ENCODE data around the gene DSC1. TPM values are rescaled to one million over a fixed set of nuclear protein-coding genes. Genes with fewer than 3 reads are reported as not detected.

The DSC1 gene
- total and polyA plus RNA-seq, 2 of the 13 experiments (the other 11 are each of a cell fraction or from before 2014, with no cell fraction given): not detected

- no peak for TF ChIP-seq GLI4 (CRISPR knock-in tag; IDR thresholded peaks at IDR 0.05; ENCODE audit: borderline replicate concordance)
- TF ChIP-seq ISL2 (CRISPR knock-in tag; IDR thresholded peaks at IDR 0.05): no peak
- peak; percentile 42; the same call in 1 of the 2 replicates for TF ChIP-seq KAT8 (CRISPR knock-in tag; IDR thresholded peaks at IDR 0.05)
- TF ChIP-seq ZHX2 (IDR thresholded peaks at IDR 0.05; ENCODE audit: low read depth): no peak
- TF ChIP-seq ZHX2 (CRISPR knock-in tag; IDR thresholded peaks at IDR 0.05; ENCODE audit: borderline replicate concordance): no peak
- no peak for TF ChIP-seq SIN3A (IDR thresholded peaks at IDR 0.05; ENCODE audit: borderline replicate concordance, low read depth, low read length)
- no peak for TF ChIP-seq NFKB2 (CRISPR knock-in tag; IDR thresholded peaks at IDR 0.05; ENCODE audit: borderline replicate concordance)
- no peak for TF ChIP-seq ZNF644 (CRISPR knock-in tag; IDR thresholded peaks at IDR 0.05; ENCODE audit: low read depth)
- no peak for TF ChIP-seq ZNF576 (CRISPR knock-in tag; IDR thresholded peaks at IDR 0.05)
- peak; percentile 43; the same call in 1 of the 2 replicates for TF ChIP-seq MTF2 (CRISPR knock-in tag; IDR thresholded peaks at IDR 0.05; ENCODE audit: borderline replicate concordance)
- 0 out of 2 replicates have a peak, but pooled peaks have one; percentile 38 for TF ChIP-seq ZNF501 (CRISPR knock-in tag; IDR thresholded peaks at IDR 0.05)
- 0 out of 2 replicates have a peak, but pooled peaks have one; percentile 8 for TF ChIP-seq CEBPB (IDR thresholded peaks at IDR 0.05; ENCODE audit: borderline replicate concordance, low read depth, low read length)
- TF ChIP-seq SNAPC2 (CRISPR knock-in tag; IDR thresholded peaks at IDR 0.05): 0 out of 2 replicates have a peak, but pooled peaks have one; percentile 29
- peak; percentile 21; the same call in 1 of the 2 replicates for TF ChIP-seq ZNF574 (CRISPR knock-in tag; IDR thresholded peaks at IDR 0.05)
- TF ChIP-seq EHMT2 (IDR thresholded peaks at IDR 0.05; ENCODE audit: borderline replicate concordance, low read depth, low read length): no peak
- no peak for TF ChIP-seq ZNF782 (CRISPR knock-in tag; IDR thresholded peaks at IDR 0.05; ENCODE audit: borderline replicate concordance)
- peak; percentile 33; the same call in 1 of the 2 replicates for TF ChIP-seq ZBTB26 (CRISPR knock-in tag; IDR thresholded peaks at IDR 0.05; ENCODE audit: borderline replicate concordance)
Observed at GRCh38 chr18:31206787-31207381, 44.2 kb upstream of the DSC1 start (continued).

Measured in HepG2 (cell line).